Panc1 (cell line): ENCODE data around the gene SLIT3.

Source experiments
- CTCF ChIP-seq: fragments of 450-650 bp; IDR thresholded peaks from 2 replicates; pipeline ENCODE4 v1.5.1; 2017; ENCODE audit warnings: mild to moderate bottlenecking
- POLR2AphosphoS5 ChIP-seq: IDR thresholded peaks from 2 replicates; pipeline ENCODE4 v1.6.1; 2012; ENCODE audit warnings: mild to moderate bottlenecking, low read depth, low read length, moderate library complexity
- REST ChIP-seq, 2 experiments: IDR thresholded peaks; 2 replicates each; pipeline ENCODE4 v1.6.1; 2011 to 2012; ENCODE audit warnings: low read depth in 2 of 2, control low read depth in 1 of 2, low read length in 1 of 2, mild to moderate bottlenecking in 1 of 2, moderate library complexity in 1 of 2; ENCODE audit not compliant: insufficient read depth in 1 of 2
- SIN3A ChIP-seq: IDR thresholded peaks from 2 replicates; pipeline ENCODE4 v1.6.1; 2012; ENCODE audit warnings: low read depth, mild to moderate bottlenecking, low read length, moderate library complexity, borderline replicate concordance; ENCODE audit not compliant: insufficient read depth
- TCF7L2 ChIP-seq: IDR thresholded peaks from 2 replicates; pipeline ENCODE4 v1.6.1; 2011; ENCODE audit warnings: mild to moderate bottlenecking, low read depth, low read length, inconsistent platforms

GRCh38 chr5:169176709-169177694 lies 123.9 kb downstream of the SLIT3 start:
- no peak for TF ChIP-seq SIN3A
- no peak for TF ChIP-seq CTCF
- TF ChIP-seq REST (IDR thresholded peaks at IDR 0.05; ENCODE audit: insufficient read depth in 1 of 2, low read depth in 2 of 2, low read length in 1 of 2): no peak
- no peak for TF ChIP-seq POLR2AphosphoS5
- TF ChIP-seq TCF7L2: no peak
